Gastroesophageal sphincter (tissue), 3 donors: Measurements from ENCODE around the gene HLA-DOB.

ENCODE experiments used
- POLR2A ChIP-seq, 2 donors: fragments of 450-650 bp; IDR thresholded peaks; one replicate each; pipeline ENCODE4 v1.6.1; 2017; ENCODE audit warnings: antibody characterized with exemption in 2 of 2, mild to moderate bottlenecking in 2 of 2, moderate library complexity in 1 of 2
- POLR2AphosphoS5 ChIP-seq: sonication (generic); formaldehyde crosslinking; IDR thresholded peaks from one replicate; pipeline ENCODE4 v1.6.1; 2017; ENCODE audit warnings: antibody characterized with exemption
- TF ChIP-seq, protein P1 (sequence below), 4 experiments: fragments of 200-600 bp in 2 of 4; fragments of 450-650 bp in 2 of 4; sonication (generic) in 1 of 4; IDR thresholded peaks; one replicate each; pipeline ENCODE4 v1.5.1; 2017 to 2019; ENCODE audit warnings: antibody characterized with exemption in 4 of 4, mild to moderate bottlenecking in 2 of 4, moderate library complexity in 2 of 4

DNA sequence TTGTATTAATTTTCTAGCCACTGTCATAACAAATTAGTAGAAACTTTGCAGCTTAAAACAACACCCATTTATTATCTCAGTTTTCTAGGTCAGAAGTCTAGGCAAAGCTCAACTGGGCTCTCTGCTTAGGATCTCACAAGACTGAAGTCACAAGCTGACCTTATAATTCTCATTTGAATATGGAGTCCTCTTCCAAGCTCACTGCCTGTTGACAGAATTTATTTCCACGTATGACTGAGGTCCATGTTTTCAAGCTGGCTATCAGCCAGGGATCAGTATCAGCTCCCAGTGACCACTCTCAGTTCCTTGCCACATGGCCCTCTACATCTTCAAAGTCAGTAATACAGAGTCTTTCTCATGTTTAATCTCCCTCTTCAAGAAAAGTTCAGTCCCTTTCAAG, 41.7 kb downstream of the HLA-DOB start:
- TF ChIP-seq POLR2AphosphoS5: no peak
- TF ChIP-seq, protein P1, sequence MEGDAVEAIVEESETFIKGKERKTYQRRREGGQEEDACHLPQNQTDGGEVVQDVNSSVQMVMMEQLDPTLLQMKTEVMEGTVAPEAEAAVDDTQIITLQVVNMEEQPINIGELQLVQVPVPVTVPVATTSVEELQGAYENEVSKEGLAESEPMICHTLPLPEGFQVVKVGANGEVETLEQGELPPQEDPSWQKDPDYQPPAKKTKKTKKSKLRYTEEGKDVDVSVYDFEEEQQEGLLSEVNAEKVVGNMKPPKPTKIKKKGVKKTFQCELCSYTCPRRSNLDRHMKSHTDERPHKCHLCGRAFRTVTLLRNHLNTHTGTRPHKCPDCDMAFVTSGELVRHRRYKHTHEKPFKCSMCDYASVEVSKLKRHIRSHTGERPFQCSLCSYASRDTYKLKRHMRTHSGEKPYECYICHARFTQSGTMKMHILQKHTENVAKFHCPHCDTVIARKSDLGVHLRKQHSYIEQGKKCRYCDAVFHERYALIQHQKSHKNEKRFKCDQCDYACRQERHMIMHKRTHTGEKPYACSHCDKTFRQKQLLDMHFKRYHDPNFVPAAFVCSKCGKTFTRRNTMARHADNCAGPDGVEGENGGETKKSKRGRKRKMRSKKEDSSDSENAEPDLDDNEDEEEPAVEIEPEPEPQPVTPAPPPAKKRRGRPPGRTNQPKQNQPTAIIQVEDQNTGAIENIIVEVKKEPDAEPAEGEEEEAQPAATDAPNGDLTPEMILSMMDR (IDR thresholded peaks at IDR 0.05): no peak
- TF ChIP-seq POLR2A (IDR thresholded peaks at IDR 0.05): no peak
